H7 (cell line): ENCODE data around the gene SPATC1L. TPM values are rescaled to one million over a fixed set of nuclear protein-coding genes. Genes with fewer than 3 reads are reported as not detected.

Experiments used
- DNase-seq: peaks from one replicate; pipeline ENCODE4 v3.0.0; 2012
- H3K27me3 ChIP-seq: 2 replicates; pipeline ENCODE4 v1.6.0; 2011; ENCODE audit warnings: mild to moderate bottlenecking, low read length; ENCODE audit not compliant: control insufficient read depth, insufficient read depth
- H3K36me3 ChIP-seq: replicated peaks from 2 replicates; pipeline ENCODE4 v1.5.1; 2011; ENCODE audit warnings: low read length; ENCODE audit not compliant: control insufficient read depth, insufficient read depth
- H3K4me3 ChIP-seq: 2 replicates; pipeline ENCODE4 v1.5.1; 2011; ENCODE audit warnings: low read depth, mild to moderate bottlenecking, control low read depth, low read length, moderate library complexity; ENCODE audit not compliant: insufficient read depth
- total RNA-seq: library from RNA; depleted of rRNA; stranded (reverse); fragments of >200 nt; shearing (Covaris generic); gene quantifications from 2 replicates; pipeline ENCODE4 v1.2.3, GENCODE V29; 2014

Gene SPATC1L
- total RNA-seq, 1 experiment from 2014 or later = 35.5 TPM

DNA sequence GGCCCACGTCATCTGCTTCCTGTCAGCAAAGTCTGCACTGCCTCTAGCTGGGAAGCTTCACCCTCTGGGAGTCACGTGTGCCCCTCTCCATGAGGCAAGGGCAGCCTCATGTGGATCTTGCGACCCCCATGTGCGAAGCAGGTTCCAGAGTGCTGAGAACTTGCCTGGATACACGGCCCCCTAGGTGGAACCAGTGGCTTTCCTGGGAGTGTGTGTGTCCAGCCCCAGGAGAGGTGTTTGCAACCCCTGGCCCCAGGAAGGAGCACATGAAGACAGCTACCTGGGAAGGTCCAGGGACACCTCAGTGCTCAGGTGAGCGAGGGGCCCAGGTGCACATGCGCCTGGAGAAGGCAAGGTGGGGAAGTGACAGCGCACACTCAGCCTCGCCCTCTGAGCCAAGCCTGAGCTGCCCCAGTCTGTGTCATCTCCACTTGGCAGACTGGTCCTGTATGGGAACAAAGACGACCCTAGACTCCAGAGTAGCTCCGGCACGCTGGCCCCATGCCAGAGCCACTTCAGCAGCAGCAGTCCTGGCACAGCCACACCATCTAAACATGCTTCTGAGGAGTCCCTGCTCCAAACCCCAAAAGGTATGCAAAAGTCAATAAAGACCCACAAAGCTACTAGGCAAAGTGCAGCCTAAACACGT, 35.5 kb upstream of the SPATC1L start:
- H3K27me3 ChIP-seq = no peaks in the 10 kb centered on the region
- H3K36me3 ChIP-seq = peaks cover 4% of the 10 kb centered on the region
- no peak overlapping the region for H3K4me3 ChIP-seq
- DNase-seq = no peak

DNA sequence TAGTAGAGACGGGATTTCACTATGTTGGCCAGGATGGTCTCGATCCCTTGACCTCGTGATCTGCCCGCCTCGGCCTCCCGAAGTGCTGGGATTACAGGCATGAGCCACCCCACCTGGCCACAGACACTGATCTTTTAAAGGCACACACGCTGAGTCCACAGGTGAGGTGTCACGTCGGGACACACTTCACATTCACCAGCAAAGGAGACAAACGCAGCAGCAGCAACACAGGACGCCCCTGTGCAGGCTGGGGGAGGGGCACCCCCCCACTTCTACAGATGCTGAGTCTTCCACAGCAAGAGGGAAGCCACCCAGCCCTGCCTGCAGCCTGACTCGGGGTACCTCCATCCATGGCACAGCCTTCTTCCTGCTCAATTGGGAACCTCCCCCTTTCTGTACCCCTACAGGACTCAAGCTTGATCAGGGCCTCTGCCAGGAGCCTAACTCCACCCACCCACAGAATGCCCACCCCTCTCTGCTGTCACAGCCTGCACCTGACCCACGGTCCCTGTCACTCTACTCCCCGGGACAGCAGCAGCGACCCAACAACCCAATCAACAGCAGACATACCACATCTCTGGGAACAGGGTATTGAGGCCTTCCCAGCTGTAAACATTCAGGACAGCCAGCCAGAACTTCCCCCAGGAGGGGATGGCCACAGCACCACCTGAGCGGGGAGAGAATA, 34.8 kb upstream of the SPATC1L start:
- DNase-seq = no peak
- Histone ChIP-seq H3K4me3 (no peak overlapping the region), H3K27me3 (no peaks in the 10 kb centered on the region), H3K36me3 (peaks cover 4% of the 10 kb centered on the region)

DNA sequence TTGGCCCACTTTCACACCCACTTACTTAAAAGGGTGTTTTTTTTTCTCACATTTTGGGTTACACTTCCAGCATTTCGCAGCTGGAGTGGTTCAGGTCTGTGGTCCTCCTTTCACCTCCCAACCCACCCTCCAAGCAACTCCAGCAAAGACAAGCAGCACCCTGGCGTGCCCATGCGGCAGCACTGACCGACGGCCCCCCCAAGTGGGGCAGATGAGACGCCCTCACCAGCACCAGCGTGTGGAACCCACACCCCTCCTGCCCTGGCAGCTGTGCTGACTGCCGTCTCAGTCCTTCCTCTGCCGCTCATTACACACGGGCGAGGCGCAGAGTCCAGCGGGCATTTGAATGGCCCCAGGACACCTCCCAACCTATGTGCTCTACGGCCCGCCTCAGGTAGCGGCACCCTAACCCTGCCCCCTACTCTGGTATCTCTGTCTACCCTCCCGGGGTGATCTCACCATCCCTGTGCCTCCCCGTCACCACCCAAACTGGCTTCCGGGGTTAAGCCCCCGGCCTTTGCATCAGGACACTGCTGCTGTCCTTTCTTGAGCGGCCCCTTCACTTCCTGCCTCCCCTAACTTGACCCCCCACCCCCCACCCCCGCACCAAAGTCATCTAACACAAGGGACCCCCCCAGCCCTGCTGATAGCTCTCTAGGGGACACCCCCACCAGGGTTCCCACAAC, 33.4 kb upstream of the SPATC1L start:
- no peaks in the 10 kb centered on the region for H3K27me3 ChIP-seq
- H3K36me3 ChIP-seq = peaks cover 7% of the 10 kb centered on the region
- peak; percentile 33 for DNase-seq

DNA sequence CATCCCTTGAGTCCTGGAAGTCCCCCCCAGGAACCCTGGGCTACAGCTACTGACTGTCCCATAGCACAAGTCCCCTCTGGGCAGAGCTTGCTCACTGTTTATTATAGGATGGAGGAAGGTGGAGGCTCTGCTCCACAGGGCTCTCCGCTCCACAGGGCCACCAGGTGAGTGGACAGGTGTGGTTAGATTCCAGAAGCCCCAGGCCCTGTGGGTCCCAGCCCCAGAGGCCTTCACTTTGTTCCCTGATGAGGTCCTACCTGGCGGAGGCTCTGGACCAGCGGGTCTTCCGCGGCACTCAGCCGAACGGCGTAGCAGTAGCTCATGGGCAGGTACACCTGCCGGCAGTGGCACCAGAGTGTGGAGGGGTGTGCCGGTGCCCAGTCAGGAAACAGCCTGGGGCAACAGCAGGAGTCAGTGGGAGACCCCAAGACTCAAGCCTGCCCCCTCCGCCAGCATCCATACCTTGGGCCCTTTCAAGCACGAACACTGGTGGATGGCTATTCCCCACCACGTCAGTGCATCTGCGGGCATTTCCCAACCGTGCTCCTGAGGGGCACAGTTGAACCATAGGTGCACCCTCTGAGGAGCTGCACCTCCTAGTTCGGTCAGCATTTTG, 32.0 kb upstream of the SPATC1L start:
- no peak overlapping the region for H3K4me3 ChIP-seq
- H3K27me3 ChIP-seq = no peaks in the 10 kb centered on the region
- peaks cover 5% of the 10 kb centered on the region for H3K36me3 ChIP-seq
- no peak for DNase-seq

More for the DNA sequence above, 33.4 kb upstream of the SPATC1L start:
- H3K4me3 ChIP-seq = no peak overlapping the region

DNA sequence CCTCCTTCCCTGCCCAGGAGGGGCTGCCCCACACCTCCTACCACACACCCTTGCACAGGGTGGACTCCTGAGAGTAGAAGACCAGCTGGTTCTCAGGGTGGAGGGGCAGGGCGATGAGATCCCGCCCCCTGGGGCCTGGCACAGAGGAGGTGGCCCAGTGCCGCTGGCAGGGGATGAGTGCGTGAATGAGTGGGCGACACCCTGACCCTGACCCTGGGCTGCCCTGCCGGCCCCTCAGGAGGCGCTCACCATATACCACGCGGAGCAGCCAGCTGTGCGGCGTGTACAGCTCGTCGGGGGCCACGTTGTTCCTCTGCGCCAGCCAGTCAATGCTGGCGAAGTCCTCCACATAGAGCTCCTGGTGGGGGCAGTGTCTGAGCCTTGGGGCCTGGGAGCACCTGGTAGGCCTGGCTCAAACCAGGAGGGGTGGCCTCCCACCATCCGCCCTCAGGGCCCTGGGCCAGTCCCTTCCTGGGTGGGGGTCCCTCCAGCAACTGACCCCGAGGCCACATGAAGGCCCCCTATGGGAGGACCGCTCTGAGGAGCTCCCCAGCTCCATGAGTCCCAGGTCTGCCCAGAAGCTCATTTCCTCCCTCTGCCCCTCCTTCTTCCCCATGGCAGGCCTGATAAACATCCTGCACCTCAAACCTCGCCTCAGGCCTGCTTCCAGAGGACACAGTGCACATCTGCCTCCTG, 31.3 kb upstream of the SPATC1L start:
- no peaks in the 10 kb centered on the region for H3K27me3 ChIP-seq
- H3K4me3 ChIP-seq = no peak overlapping the region
- H3K36me3 ChIP-seq = peaks cover 5% of the 10 kb centered on the region; the same call in 1 of the 2 replicates
- peak; percentile 45 for DNase-seq

DNA sequence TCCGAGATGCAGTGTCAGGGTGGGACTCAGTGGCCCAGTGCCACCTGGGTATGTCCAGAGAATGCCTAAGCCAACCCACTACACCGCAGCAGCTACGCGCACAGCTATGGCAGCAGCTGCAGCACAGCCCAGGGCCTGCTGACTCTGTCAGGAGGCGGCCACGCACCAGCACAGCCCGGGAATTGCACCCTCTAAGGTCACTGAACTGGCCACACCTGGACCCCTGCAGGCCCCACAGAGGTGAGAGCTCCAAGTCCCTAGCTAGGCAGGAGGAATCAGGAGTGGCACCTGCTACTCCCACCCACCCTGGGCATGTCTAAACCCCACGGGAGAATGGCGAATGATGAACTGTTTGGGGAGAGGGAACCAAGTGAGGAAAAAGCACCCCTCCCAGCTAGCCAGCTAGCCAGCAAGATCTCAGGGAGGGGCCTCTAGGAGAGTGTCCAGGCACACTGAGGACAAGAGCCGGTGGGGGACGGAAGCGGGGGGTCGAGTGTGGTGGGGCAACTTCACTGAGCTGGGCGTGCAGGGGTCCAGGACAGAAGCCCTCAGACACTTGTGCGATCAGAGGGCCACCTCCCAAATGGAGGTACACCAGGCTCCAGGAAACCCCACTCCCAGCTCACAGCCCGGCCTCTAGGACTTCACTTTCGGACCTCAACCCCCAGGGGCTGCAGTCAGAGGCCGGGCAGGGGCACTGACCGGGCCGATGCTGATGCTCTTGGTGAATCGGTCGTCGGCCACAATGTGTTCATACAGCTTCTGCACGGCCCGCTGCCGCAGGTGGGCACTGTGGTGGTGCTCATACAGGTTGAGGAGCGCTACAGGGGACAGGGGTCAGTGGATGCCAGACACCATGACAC, 30.4 kb upstream of the SPATC1L start:
- Histone ChIP-seq H3K36me3 (peaks cover 5% of the 10 kb centered on the region; the same call in 1 of the 2 replicates), H3K27me3 (no peaks in the 10 kb centered on the region), H3K4me3 (no peak overlapping the region)
- no peak for DNase-seq

DNA sequence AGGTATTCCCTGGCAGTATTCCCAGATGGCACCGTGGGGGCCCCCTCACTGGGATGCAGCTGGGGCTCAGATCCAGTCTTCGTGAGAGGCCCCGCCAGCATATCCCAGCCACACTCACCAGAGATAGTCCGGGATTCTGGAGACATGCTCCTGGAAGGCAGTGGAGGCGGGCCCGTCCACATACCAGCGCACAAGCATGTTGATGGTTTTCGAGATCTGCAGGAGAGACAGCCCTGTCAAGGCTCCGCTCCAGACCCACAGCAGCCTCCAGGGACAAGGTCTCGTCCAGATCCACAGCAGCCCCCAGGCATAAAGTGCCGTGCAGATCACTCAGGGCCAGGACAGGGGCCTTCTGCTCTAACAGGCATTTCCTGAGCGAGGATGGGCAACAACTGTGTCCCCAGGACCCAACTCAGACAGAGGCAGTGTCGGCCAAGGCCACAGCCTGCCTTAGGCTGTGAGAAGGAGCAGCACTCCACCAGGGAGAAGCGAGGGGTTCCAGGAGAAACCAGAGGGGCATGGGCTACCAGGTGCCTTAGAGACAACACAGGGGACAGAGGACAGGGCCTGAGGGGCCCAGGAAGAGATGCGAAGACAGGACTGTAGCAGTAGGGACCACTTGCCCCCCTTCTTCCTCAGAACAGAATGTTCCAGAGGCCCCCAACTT, 29.5 kb upstream of the SPATC1L start:
- Histone ChIP-seq H3K4me3 (no peak overlapping the region), H3K27me3 (no peaks in the 10 kb centered on the region), H3K36me3 (peaks cover 6% of the 10 kb centered on the region; the same call in 1 of the 2 replicates)
- DNase-seq = no peak

DNA sequence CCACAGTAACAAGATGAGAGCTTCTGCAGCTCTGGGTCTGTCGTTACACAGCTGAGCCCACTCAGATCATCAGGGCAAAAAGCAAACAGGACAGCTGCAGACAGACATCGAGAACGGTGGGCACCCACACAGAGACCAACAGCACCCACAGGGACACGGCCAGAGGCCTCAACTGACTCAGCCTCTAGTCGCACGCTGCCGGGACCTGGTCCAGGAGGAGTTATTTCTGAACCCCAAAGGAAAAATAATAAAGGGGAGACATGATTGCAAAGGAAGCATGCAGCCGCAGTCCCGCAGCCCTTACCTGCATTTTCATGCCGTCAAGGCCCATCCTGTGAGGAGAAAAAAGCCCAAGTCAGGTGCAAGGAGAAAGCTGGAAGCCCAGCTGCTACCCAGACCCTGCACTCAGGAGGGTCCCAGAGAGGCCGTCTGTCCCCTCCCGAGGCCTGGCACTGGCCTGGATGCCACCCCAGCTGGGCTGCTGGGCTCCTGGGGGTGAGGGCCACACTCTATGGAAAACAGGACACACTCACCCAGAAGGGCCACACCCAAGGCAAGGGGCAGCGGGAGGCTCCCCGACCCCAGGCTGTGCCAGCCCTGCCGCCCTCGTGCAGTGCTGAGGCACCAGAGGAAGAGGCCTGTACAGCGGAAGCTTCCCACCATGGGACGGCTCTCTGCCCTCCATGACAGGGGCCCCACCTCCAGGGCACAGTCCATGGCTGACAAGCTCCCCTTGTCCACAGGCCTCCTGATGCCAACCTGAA, 28.6 kb upstream of the SPATC1L start:
- H3K27me3 ChIP-seq = no peaks in the 10 kb centered on the region
- H3K4me3 ChIP-seq = no peak overlapping the region
- no peak for DNase-seq
- peaks cover 10% of the 10 kb centered on the region; the same call in 1 of the 2 replicates for H3K36me3 ChIP-seq

DNA sequence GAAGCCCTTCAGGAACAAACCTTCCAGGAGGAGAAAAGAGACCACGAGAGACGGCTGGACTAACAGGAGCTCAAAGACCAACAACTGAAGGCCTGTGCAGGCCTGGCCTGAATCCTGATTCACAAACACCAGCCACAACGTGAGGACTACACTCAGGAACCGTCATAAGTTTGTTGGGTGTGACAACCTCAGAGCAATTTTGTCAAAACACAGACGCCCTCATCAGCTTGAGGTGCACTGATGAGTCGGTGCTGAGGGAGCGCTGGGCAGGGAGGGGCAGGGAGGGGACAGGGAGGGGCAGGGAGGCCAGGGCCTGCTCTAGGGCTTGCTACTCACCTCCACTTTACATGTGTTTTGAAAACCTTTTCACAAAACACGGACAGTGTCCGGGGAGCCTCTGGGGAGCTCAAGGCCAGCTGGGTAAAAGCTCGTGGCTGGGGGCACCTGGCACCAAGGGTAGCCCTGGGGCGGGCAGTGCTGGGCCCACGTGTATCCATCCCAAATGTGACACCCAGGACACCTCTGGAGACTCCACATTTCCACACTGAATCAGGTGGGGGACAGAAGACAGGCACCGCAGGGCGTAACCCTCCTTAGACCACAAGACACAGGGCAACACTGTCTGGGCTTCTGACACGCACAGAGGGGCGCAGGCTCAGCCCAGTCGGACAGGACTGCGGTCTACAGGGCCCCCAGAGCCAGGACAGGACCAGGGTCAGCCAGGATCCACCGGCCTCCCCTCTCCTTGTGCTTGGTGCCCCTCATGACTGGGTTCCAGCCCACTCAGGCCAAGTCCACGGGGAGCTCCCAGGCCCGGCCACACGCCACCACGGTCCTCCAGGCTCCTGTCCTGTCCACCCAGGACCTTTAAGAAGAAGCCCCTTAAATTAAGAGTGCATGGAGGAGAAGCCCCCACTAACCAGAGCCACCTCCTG, 27.8 kb upstream of the SPATC1L start:
- Histone ChIP-seq H3K27me3 (no peaks in the 10 kb centered on the region), H3K4me3 (no peak overlapping the region), H3K36me3 (peaks cover 13% of the 10 kb centered on the region; the same call in 1 of the 2 replicates)
- peak; percentile 29 for DNase-seq

DNA sequence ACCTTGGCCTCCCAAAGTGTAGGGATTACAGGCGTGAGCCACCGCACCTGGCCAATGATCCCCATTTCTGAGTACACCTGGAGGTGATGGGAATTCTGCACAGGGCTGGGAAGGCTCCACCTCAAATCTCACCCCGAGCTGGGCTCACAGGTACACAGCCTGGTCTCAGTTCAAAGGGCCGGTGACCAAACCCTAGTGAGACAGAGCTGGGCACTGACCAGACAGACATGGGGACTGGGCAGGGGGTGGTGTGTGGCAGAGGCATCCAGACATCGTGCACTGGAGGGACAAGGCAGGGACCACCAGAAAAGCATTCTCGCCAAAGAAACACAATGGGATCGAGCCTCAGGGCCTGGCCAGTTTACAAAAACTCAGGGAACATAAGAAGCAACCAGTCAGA, 27.1 kb upstream of the SPATC1L start:
- Histone ChIP-seq H3K36me3 (peaks cover 15% of the 10 kb centered on the region), H3K4me3 (no peak overlapping the region), H3K27me3 (no peaks in the 10 kb centered on the region)
- no peak for DNase-seq

DNA sequence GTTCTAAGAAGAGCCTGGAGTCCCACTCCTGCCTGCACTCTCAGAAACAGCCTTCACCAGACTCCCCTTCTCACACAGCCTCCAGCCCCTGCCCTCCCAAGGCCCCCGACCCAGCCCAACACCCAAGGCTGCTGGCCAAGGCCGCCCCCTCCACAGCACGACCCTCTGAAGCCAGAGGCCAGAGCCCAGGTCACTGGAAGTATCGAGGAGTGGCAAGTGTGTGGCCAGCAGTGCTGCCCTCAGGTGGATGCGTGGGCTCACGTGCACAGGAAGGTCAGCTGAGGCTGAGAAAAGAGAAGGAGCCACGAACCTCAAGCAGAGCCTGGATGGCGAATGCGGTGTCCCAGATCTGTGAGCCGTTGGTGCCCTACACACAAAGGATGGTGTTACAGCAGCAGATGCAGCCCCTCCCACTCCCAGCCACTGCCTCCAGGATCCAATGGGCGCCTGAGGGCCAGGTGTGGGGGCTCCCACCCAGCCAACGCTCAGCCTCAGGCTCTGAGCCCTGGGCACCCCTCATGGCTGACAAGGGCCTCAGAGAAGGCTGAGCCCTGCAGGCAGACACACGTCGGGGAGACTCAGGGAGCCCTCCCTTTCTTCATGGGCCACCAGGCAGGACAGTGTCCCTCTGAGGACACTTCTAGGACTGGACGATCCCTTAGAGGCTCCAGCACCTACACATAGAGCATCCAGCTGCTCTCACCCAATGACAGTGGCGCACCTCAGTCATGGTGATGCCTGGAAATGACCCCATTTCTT, 26.3 kb upstream of the SPATC1L start:
- DNase-seq = peak; percentile 65

More for the DNA sequence above, 26.3 kb upstream of the SPATC1L start:
- Histone ChIP-seq H3K36me3 (peaks cover 20% of the 10 kb centered on the region), H3K27me3 (no peaks in the 10 kb centered on the region), H3K4me3 (no peak overlapping the region)
